IPS DF 19.7 (cell line): Measurements from ENCODE around the gene PIGL.

Experiments
- DNase-seq: peaks from one replicate; pipeline ENCODE4 v3.0.0-alpha.2; 2013; ENCODE audit warnings: low read depth, low spot score

PIGL gene

GRCh38 chr17:16352667-16353316 is 135.8 kb downstream of the PIGL start:
- no peak for DNase-seq

- peak; percentile 64 for DNase-seq
Observed at GRCh38 chr17:16353317-16354174, 136.5 kb downstream of the PIGL start, which contains the start of gene CENPV. TSS of gene CENPV (minus strand) at chr17:16353469. CDS start at chr17:16353436, 33 bp downstream.

GRCh38 chr17:16354585-16354984 is 137.6 kb downstream of the PIGL start:
- no peak for DNase-seq

DNA sequence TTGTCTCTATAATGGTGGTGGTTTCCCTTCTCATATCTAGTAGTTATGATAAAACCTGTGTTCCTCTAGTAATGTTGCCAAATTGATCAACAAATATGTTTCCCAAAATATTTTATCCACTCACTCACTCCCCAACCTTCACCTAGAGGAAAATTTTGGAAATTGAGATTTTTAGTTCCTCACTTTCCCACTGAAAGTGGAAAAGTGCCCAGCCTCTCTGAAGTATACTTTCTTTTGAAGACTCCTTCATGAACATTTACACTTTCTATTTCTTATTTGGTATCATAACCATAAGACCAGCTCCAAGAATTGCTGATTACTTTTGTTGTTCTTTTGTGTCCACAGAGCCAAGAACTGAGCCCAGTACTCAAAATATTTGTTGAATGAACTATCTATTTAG is 141.4 kb downstream of the PIGL start:
- DNase-seq, result no peak

- DNase-seq, result no peak
Observed at GRCh38 chr17:16361874-16362273, 144.9 kb downstream of the PIGL start.

DNA sequence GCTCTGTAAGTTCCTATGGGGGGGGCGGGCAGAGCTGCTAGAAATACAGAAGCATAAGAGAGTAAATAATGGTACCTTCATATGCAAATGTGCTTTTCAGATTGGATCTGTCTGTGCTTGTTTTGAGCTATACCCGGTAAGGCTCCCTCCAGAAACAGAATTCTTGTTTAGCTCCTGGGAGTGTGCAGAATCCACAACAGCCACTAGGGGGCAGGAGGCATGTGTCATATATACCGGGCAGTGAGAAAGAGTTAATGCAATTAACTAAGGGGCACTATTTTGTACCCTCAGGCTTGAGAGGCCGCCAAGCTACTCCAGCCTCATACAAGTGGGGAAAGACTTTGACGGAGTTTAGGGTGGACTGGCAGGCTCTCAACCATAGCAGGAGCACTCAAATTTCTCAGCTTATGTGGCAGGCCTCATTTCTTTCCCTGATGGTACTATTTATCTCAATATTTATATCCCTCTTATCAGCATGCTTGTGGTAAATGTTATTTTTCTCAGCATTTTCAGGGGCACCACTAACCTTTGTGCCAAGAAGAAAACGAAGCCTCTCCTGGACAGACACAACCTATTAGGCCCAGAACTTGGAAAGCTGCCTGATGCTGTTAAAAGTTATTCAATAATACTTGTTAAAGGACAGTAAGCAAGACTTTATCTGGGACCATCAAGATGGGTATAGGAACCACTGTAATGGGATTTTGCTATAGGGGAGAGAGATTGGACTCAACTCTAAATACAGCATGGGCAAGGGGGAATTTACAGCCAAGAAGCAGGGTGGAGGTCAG is 146.9 kb downstream of the PIGL start:
- DNase-seq, result no peak

DNA sequence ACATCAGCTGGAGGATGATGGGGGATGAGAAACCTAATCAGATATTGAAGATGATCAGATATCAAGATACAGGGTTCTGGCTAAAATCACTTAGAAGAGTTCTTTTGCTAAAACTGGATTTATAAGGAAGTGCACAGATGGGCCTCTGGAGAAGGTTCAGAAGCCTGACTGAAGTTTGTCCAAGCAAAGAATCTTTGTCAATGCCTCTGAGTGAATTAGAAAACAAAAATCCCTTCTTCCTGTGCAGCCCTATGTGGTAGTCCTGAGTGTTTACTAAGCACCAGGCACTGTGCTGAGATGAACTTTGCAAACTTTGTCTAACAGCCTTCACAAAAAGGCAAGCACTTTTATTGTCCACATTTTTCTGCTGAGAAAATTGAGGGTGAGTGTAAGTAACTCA is 147.6 kb downstream of the PIGL start:
- DNase-seq, result no peak

DNA sequence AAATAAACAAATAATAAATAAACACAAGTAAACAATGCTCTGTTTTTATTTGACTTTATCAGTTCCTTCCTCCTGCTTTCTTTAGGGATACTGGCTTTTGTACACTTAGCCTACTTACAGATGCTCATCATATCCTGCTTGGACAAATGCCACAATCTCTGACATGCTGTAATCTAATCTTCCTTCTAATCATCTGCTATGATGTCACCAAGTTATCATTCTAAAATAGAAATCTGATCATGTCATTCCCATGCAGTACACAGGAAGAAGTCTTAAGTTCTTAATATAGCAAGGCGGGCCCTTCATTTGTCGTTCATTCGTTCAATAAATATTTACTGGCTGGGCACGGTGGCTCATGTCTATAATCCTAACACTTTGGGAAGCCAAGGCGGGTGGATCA is 154.7 kb downstream of the PIGL start:
- DNase-seq, result no peak

- DNase-seq, result no peak
Observed at GRCh38 chr17:16374146-16374938, 157.3 kb downstream of the PIGL start.
